Cerebellar cortex (tissue), 1 donor: Measurements from ENCODE around the gene GPC5.
A peak's percentile ranks its signal among the peaks of the same experiment; 100 is the strongest.

ENCODE experiments used
- DNase-seq: peaks from one replicate; pipeline ENCODE4 v3.0.0-alpha.2; 2015; ENCODE audit warnings: low spot score

The GPC5 gene

GRCh38 chr13:91593456-91593855 is 195.0 kb downstream of the GPC5 start:
- DNase-seq, result no peak

GRCh38 chr13:91594061-91594460 is 195.6 kb downstream of the GPC5 start:
- DNase-seq, result no peak

- no peak for DNase-seq
Observed at GRCh38 chr13:91595677-91596076, 197.3 kb downstream of the GPC5 start.

GRCh38 chr13:91596842-91597241 is 198.4 kb downstream of the GPC5 start:
- no peak for DNase-seq

- DNase-seq, result no peak
Observed at GRCh38 chr13:91598655-91599054, 200.2 kb downstream of the GPC5 start.

- DNase-seq, result no peak
Observed at GRCh38 chr13:91601273-91601672, 202.9 kb downstream of the GPC5 start.

- no peak for DNase-seq
Observed at GRCh38 chr13:91601807-91602206, 203.4 kb downstream of the GPC5 start.

GRCh38 chr13:91609353-91609752 is 210.9 kb downstream of the GPC5 start:
- no peak for DNase-seq

- no peak for DNase-seq
Observed at GRCh38 chr13:91618315-91618714, 219.9 kb downstream of the GPC5 start.

- DNase-seq, result no peak
Observed at GRCh38 chr13:91620670-91621141, 222.3 kb downstream of the GPC5 start.

GRCh38 chr13:91621161-91621560 is 222.7 kb downstream of the GPC5 start:
- DNase-seq, result no peak

- no peak for DNase-seq
Observed at GRCh38 chr13:91621963-91622362, 223.5 kb downstream of the GPC5 start.

- DNase-seq, result no peak
Observed at GRCh38 chr13:91622778-91623550, 224.5 kb downstream of the GPC5 start.

- no peak for DNase-seq
Observed at GRCh38 chr13:91627952-91628739, 229.7 kb downstream of the GPC5 start.

GRCh38 chr13:91630946-91631345 is 232.5 kb downstream of the GPC5 start:
- DNase-seq, result no peak

- no peak for DNase-seq
Observed at GRCh38 chr13:91632086-91632485, 233.7 kb downstream of the GPC5 start.

- no peak for DNase-seq
Observed at GRCh38 chr13:91639330-91639729, 240.9 kb downstream of the GPC5 start.

- DNase-seq, result no peak
Observed at GRCh38 chr13:91643394-91643793, 245.0 kb downstream of the GPC5 start.

GRCh38 chr13:91644806-91645205 is 246.4 kb downstream of the GPC5 start:
- no peak for DNase-seq

GRCh38 chr13:91647361-91647990 is 249.1 kb downstream of the GPC5 start:
- peak; percentile 9 for DNase-seq

- DNase-seq, result no peak
Observed at GRCh38 chr13:91648012-91648411, 249.6 kb downstream of the GPC5 start.

- DNase-seq, result no peak
Observed at GRCh38 chr13:91649456-91649855, 251.0 kb downstream of the GPC5 start.
